Nephron progenitor cell (in vitro differentiated cells): Measurements from ENCODE around the gene CGB7.

Experiments
- DNase-seq: peaks from one replicate; pipeline ENCODE4 v3.0.0; 2021
- H3K27ac Mint-ChIP-seq: 2 replicates; pipeline ENCODE4 v1.8.0; 2021; ENCODE audit warnings: mild to moderate bottlenecking, moderate library complexity, mixed read lengths
- H3K27me3 Mint-ChIP-seq: 2 replicates; pipeline ENCODE4 v1.8.0; 2021; ENCODE audit warnings: mild to moderate bottlenecking, low read depth, mixed read lengths; ENCODE audit not compliant: poor library complexity
- H3K36me3 Mint-ChIP-seq: 2 replicates; pipeline ENCODE4 v1.8.0; 2021; ENCODE audit warnings: low read depth, mixed read lengths
- H3K4me1 Mint-ChIP-seq: 2 replicates; pipeline ENCODE4 v1.8.0; 2021; ENCODE audit warnings: mixed read lengths
- H3K4me3 Mint-ChIP-seq: 2 replicates; pipeline ENCODE4 v1.8.0; 2021; ENCODE audit warnings: mild to moderate bottlenecking, moderate library complexity, mixed read lengths
- H3K9me3 Mint-ChIP-seq: 2 replicates; pipeline ENCODE4 v1.8.0; 2021; ENCODE audit warnings: mild to moderate bottlenecking, moderate library complexity, mixed read lengths
- CTCF ChIP-seq: fragments of 200-600 bp; sonication (generic); IDR thresholded peaks from 2 replicates; pipeline ENCODE4 v1.5.0; 2021; ENCODE audit warnings: antibody characterized with exemption

Gene CGB7

GRCh38 chr19:49057636-49058234, at the start of gene CGB7:
CGB7 (minus strand) TSS chr19:49057749; CDS start chr19:49055375, 2,374 bp downstream.
- Mint-ChIP-seq H3K4me1 (peaks cover 38% of the 10 kb centered on the region), H3K27ac (no peak within 1 kb of the TSS)

GRCh38 chr19:49106648-49107135, 49.1 kb upstream of the CGB7 start:
- peak; percentile 73 for DNase-seq
- Mint-ChIP-seq H3K36me3 (peaks cover 41% of the 10 kb centered on the region), H3K27ac (peak overlapping the region; percentile 36), H3K27me3 (peaks cover 2% of the 10 kb centered on the region), H3K4me3 (no peak overlapping the region), H3K4me1 (peaks cover 50% of the 10 kb centered on the region), H3K9me3 (no peaks in the 10 kb centered on the region)
- peak; percentile 75 for TF ChIP-seq CTCF

More at GRCh38 chr19:49057636-49058234, at the start of gene CGB7:
- Mint-ChIP-seq H3K36me3 (no peaks in the 10 kb centered on the region), H3K4me3 (peak within 1 kb of the TSS; percentile 72), H3K27me3 (peaks cover 47% of the 10 kb centered on the region), H3K9me3 (no peaks in the 10 kb centered on the region)
- TF ChIP-seq CTCF = no peak
- peak; percentile 89 for DNase-seq

- H3K27me3 Mint-ChIP-seq = peaks cover 5% of the 10 kb centered on the region
- peaks cover 54% of the 10 kb centered on the region for H3K36me3 Mint-ChIP-seq
- peak; percentile 67 for DNase-seq
- no peak for TF ChIP-seq CTCF
- no peaks in the 10 kb centered on the region for H3K9me3 Mint-ChIP-seq
- peak overlapping the region; percentile 86 for H3K27ac Mint-ChIP-seq
- H3K4me3 Mint-ChIP-seq = peak overlapping the region; percentile 43
- H3K4me1 Mint-ChIP-seq = peaks cover 65% of the 10 kb centered on the region
Measured at GRCh38 chr19:49104229-49104864, 46.8 kb upstream of the CGB7 start.

- no peak for DNase-seq
- peaks cover 5% of the 10 kb centered on the region for H3K27me3 Mint-ChIP-seq
- peaks cover 54% of the 10 kb centered on the region for H3K36me3 Mint-ChIP-seq
- TF ChIP-seq CTCF = no peak
- peaks cover 66% of the 10 kb centered on the region for H3K4me1 Mint-ChIP-seq
- H3K27ac Mint-ChIP-seq = peak overlapping the region; percentile 96
- H3K4me3 Mint-ChIP-seq = no peak overlapping the region
- H3K9me3 Mint-ChIP-seq = no peaks in the 10 kb centered on the region
Measured at GRCh38 chr19:49103331-49104085, 46.0 kb upstream of the CGB7 start.

GRCh38 chr19:49102303-49102702, 44.8 kb upstream of the CGB7 start:
- Mint-ChIP-seq H3K9me3 (no peaks in the 10 kb centered on the region), H3K4me1 (peaks cover 75% of the 10 kb centered on the region), H3K27me3 (peaks cover 5% of the 10 kb centered on the region), H3K36me3 (peaks cover 58% of the 10 kb centered on the region), H3K27ac (peak overlapping the region; percentile 96), H3K4me3 (no peak overlapping the region)
- no peak for TF ChIP-seq CTCF
- no peak for DNase-seq
